ENCODE results near the gene RAB25.

GRCh38 chr1:156069490-156070455 lies 8.8 kb downstream of the RAB25 start:
- TF ChIP-seq EZH2 (IDR thresholded peaks at IDR 0.05) = no peak
- no peak for TF ChIP-seq POLR2AphosphoS5 (IDR thresholded peaks at IDR 0.05; ENCODE audit: borderline replicate concordance, low read depth, low read length)
